HG03045 (cell line): ENCODE data around the gene RAB10.
"Not testable (repeated sequence)": the region's sequence is repeated elsewhere in the genome, so short reads cannot be mapped to it uniquely, and the experiment has no call there.

Experiments
- ATAC-seq: cut with Tn5 transposase; IDR thresholded peaks from one replicate; pipeline ENCODE4 v1.9.1; 2021; ENCODE audit warnings: mild to moderate bottlenecking, moderate library complexity; ENCODE audit not compliant: unreplicated experiment

The RAB10 gene

GRCh38 chr2:26144953-26145680, 111.2 kb downstream of the RAB10 start:
- ATAC-seq: no peak

GRCh38 chr2:26148501-26148900, 114.6 kb downstream of the RAB10 start:
- no peak for ATAC-seq

GRCh38 chr2:26150243-26150642, 116.4 kb downstream of the RAB10 start:
- ATAC-seq: no peak

- no peak for ATAC-seq
These were observed 123.7 kb downstream of the RAB10 start for GRCh38 chr2:26157580-26157979.

- no peak for ATAC-seq
These were observed 128.0 kb downstream of the RAB10 start for GRCh38 chr2:26161926-26162325.

GRCh38 chr2:26162963-26163362, 129.1 kb downstream of the RAB10 start:
- no peak for ATAC-seq

GRCh38 chr2:26164231-26164630, 130.3 kb downstream of the RAB10 start:
- no peak for ATAC-seq

GRCh38 chr2:26164641-26165211, 130.8 kb downstream of the RAB10 start:
- ATAC-seq: no peak

GRCh38 chr2:26165403-26165802, 131.5 kb downstream of the RAB10 start:
- ATAC-seq: no peak

- ATAC-seq: not testable (repeated sequence)
These were observed 132.7 kb downstream of the RAB10 start for GRCh38 chr2:26166541-26166940.

- ATAC-seq: no peak
These were observed 134.9 kb downstream of the RAB10 start for GRCh38 chr2:26168785-26169184.

GRCh38 chr2:26169226-26169625, 135.3 kb downstream of the RAB10 start:
- no peak for ATAC-seq

- ATAC-seq: no peak
These were observed 136.0 kb downstream of the RAB10 start for GRCh38 chr2:26169681-26170414.

- no peak for ATAC-seq
These were observed 136.9 kb downstream of the RAB10 start for GRCh38 chr2:26170795-26171194.

GRCh38 chr2:26172189-26172870, 138.4 kb downstream of the RAB10 start:
- ATAC-seq: no peak

GRCh38 chr2:26172871-26173775, 139.2 kb downstream of the RAB10 start, which contains the start of gene GAREM2:
Gene GAREM2 (plus strand): TSS chr2:26173088. CDS start chr2:26173221, 133 bp downstream.
- no peak for ATAC-seq

- ATAC-seq: no peak
These were observed 140.0 kb downstream of the RAB10 start for GRCh38 chr2:26173776-26174482.

GRCh38 chr2:26174691-26175465, 141.0 kb downstream of the RAB10 start:
- no peak for ATAC-seq
